ENCODE data around the gene KDM7A.

KDM7A gene

GRCh38 chr7:140192176-140192575 lies 15.4 kb upstream of the KDM7A start:
- Histone ChIP-seq H2AFZ (ENCODE audit: low read depth, low read length) (no peak overlapping the region), H3K4me1 (ENCODE audit: insufficient read depth, low read length) (no peaks in the 10 kb centered on the region), H3K4me2 (ENCODE audit: insufficient read depth, low read length) (no peak overlapping the region), H3K27ac (ENCODE audit: low read length) (no peak overlapping the region), H3K79me2 (ENCODE audit: insufficient read depth, low read length) (no peaks in the 10 kb centered on the region), H3K4me3 (ENCODE audit: low read depth in 1 of 2, low read length in 2 of 2) (no peak overlapping the region), H3K36me3 (ENCODE audit: insufficient read depth, low read length) (no peaks in the 10 kb centered on the region), H3K9ac (ENCODE audit: low read depth, low read length) (no peak overlapping the region), H4K20me1 (ENCODE audit: insufficient read depth, low read length) (no peaks in the 10 kb centered on the region), H3K27me3 (ENCODE audit: insufficient read depth, low read length, poor library complexity) (peaks cover 13% of the 10 kb centered on the region), H3K9me3 (ENCODE audit: insufficient read depth, low read length, severe bottlenecking) (no peaks in the 10 kb centered on the region)
- DNase-seq (no peak), ATAC-seq (ENCODE audit: insufficient read depth, low read depth) (no peak)
- no peak for TF ChIP-seq EZH2 (IDR thresholded peaks at IDR 0.05; ENCODE audit: borderline replicate concordance, low read depth, low read length, severe bottlenecking)
- no peak for TF ChIP-seq CTCF (IDR thresholded peaks at IDR 0.05; ENCODE audit: borderline replicate concordance, extremely low read depth, low read length, poor library complexity, severe bottlenecking)

DNA sequence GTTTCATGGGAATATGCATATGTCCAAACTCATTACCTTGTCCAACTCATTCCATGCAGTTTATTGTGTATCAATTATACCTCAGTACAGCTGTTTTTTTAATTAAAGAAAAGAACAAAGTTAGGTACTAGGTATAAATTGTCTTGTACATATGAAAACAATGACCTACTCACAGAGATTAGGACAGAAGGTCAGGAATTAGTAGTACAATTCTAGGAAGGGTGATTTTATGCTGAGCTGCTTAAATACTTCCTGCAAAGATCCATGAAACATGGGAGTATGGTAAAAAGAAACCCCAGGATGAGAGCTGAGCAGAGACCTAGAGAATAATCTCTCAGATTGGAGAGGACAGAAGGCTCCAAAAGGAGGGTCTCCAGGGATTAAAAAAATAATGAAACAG lies 13.8 kb upstream of the KDM7A start:
- Histone ChIP-seq H3K27ac (ENCODE audit: low read length) (no peak overlapping the region), H3K4me2 (ENCODE audit: insufficient read depth, low read length) (no peak overlapping the region), H4K20me1 (ENCODE audit: insufficient read depth, low read length) (no peaks in the 10 kb centered on the region), H3K36me3 (ENCODE audit: insufficient read depth, low read length) (no peaks in the 10 kb centered on the region), H2AFZ (ENCODE audit: low read depth, low read length) (no peak overlapping the region), H3K4me1 (ENCODE audit: insufficient read depth, low read length) (no peaks in the 10 kb centered on the region), H3K9ac (ENCODE audit: low read depth, low read length) (no peak overlapping the region), H3K79me2 (ENCODE audit: insufficient read depth, low read length) (no peaks in the 10 kb centered on the region), H3K4me3 (ENCODE audit: low read depth in 1 of 2, low read length in 2 of 2) (no peak overlapping the region), H3K27me3 (ENCODE audit: insufficient read depth, low read length, poor library complexity) (peaks cover 13% of the 10 kb centered on the region), H3K9me3 (ENCODE audit: insufficient read depth, low read length, severe bottlenecking) (no peaks in the 10 kb centered on the region)
- no peak for TF ChIP-seq EZH2 (IDR thresholded peaks at IDR 0.05; ENCODE audit: borderline replicate concordance, low read depth, low read length, severe bottlenecking)
- no peak for TF ChIP-seq CTCF (IDR thresholded peaks at IDR 0.05; ENCODE audit: borderline replicate concordance, extremely low read depth, low read length, poor library complexity, severe bottlenecking)
- DNase-seq (no peak), ATAC-seq (ENCODE audit: insufficient read depth, low read depth) (no peak)

DNA sequence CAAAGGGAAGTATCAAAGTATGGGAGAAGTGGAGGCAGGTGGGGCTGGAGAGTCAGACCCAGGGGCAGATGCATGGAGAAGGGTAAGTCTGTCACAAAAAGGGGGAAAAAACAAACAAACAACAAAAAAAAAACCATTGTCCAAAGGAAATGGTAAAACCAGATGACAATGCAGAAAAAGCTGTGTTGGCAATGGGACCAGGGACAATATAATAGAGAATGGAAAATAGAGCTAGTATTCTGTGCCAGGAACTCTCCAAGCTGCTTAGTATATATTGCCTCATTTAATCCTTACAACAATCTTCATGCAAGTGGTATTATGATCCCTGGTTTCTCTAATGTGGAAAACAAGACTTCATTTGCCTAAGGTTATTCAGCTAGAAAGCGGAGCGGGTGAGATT lies 13.1 kb upstream of the KDM7A start:
- H3K4me2 ChIP-seq (ENCODE audit: insufficient read depth, low read length) = no peak overlapping the region
- H3K9ac ChIP-seq (ENCODE audit: low read depth, low read length) = no peak overlapping the region
- ATAC-seq (ENCODE audit: insufficient read depth, low read depth) (no peak), DNase-seq (no peak)
- no peaks in the 10 kb centered on the region for H3K9me3 ChIP-seq (ENCODE audit: insufficient read depth, low read length, severe bottlenecking)
- no peak overlapping the region for H3K27ac ChIP-seq (ENCODE audit: low read length)
- H2AFZ ChIP-seq (ENCODE audit: low read depth, low read length) = no peak overlapping the region
- no peaks in the 10 kb centered on the region for H3K79me2 ChIP-seq (ENCODE audit: insufficient read depth, low read length)
- no peaks in the 10 kb centered on the region for H3K4me1 ChIP-seq (ENCODE audit: insufficient read depth, low read length)
- TF ChIP-seq EZH2 (IDR thresholded peaks at IDR 0.05; ENCODE audit: borderline replicate concordance, low read depth, low read length, severe bottlenecking) = no peak
- TF ChIP-seq CTCF (IDR thresholded peaks at IDR 0.05; ENCODE audit: borderline replicate concordance, extremely low read depth, low read length, poor library complexity, severe bottlenecking) = no peak
- H4K20me1 ChIP-seq (ENCODE audit: insufficient read depth, low read length) = no peaks in the 10 kb centered on the region
- peaks cover 16% of the 10 kb centered on the region for H3K27me3 ChIP-seq (ENCODE audit: insufficient read depth, low read length, poor library complexity)
- H3K4me3 ChIP-seq (ENCODE audit: low read depth in 1 of 2, low read length in 2 of 2) = no peak overlapping the region
- no peaks in the 10 kb centered on the region for H3K36me3 ChIP-seq (ENCODE audit: insufficient read depth, low read length)

DNA sequence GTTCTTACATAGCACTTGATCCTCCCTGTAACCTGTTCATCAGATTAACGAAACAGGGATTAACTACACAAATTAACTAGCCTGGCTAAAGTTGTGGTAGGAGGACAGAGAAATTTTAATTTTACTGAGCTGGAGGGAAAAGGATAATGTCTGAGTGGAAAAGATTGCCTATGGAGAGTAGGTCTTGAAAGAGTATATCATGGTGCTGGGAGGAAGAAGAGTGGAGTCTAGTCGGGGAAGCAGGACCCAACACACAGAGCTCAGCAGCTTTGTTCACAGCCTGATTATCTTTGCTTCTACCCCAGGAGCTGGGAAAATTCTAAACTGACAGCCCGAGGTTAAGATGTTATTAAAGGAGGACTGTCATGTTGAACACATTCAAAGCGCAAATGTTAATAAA lies 6.1 kb upstream of the KDM7A start:
- no peak overlapping the region for H2AFZ ChIP-seq (ENCODE audit: low read depth, low read length)
- H4K20me1 ChIP-seq (ENCODE audit: insufficient read depth, low read length) = no peaks in the 10 kb centered on the region
- no peak overlapping the region for H3K4me3 ChIP-seq (ENCODE audit: low read depth in 1 of 2, low read length in 2 of 2)
- no peak for TF ChIP-seq CTCF (IDR thresholded peaks at IDR 0.05; ENCODE audit: borderline replicate concordance, extremely low read depth, low read length, poor library complexity, severe bottlenecking)
- TF ChIP-seq EZH2 (IDR thresholded peaks at IDR 0.05; ENCODE audit: borderline replicate concordance, low read depth, low read length, severe bottlenecking) = no peak
- no peaks in the 10 kb centered on the region for H3K9me3 ChIP-seq (ENCODE audit: insufficient read depth, low read length, severe bottlenecking)
- no peak overlapping the region for H3K9ac ChIP-seq (ENCODE audit: low read depth, low read length)
- peaks cover 3% of the 10 kb centered on the region for H3K4me1 ChIP-seq (ENCODE audit: insufficient read depth, low read length)
- H3K79me2 ChIP-seq (ENCODE audit: insufficient read depth, low read length) = no peaks in the 10 kb centered on the region
- peaks cover 23% of the 10 kb centered on the region for H3K27me3 ChIP-seq (ENCODE audit: insufficient read depth, low read length, poor library complexity)
- no peak overlapping the region for H3K4me2 ChIP-seq (ENCODE audit: insufficient read depth, low read length)
- DNase-seq (no peak), ATAC-seq (ENCODE audit: insufficient read depth, low read depth) (no peak)
- H3K27ac ChIP-seq (ENCODE audit: low read length) = no peak overlapping the region
- no peaks in the 10 kb centered on the region for H3K36me3 ChIP-seq (ENCODE audit: insufficient read depth, low read length)

Measured in DND-41 (cell line).